Measurements from ENCODE around the gene KLHL1. TPM values are rescaled to one million over a fixed set of nuclear protein-coding genes. Genes with fewer than 3 reads are reported as not detected.
"Not testable (repeated sequence)": the region's sequence is repeated elsewhere in the genome, so short reads cannot be mapped to it uniquely, and the experiment has no call there.

KLHL1 gene
- total RNA-seq, result 10 to 100 TPM in 2 of 8 experiments, 1 to 10 TPM in 4, under 1 TPM in 1, not detected in 1; 0.17 to 14.5 (median 7.5) TPM

- in situ Hi-C loops (cut with MboI; ENCODE audit: low pct_unique_long_range_greater_than_20kb in 2 of 9, low sequenced_read_pairs in 9 of 9, unreplicated experiment in 9 of 9), result no loop called here
- Histone ChIP-seq H3K4me3 (peak within 1 kb of the TSS; percentile 41 to 55 (median 49)), H3K27ac (peak within 1 kb of the TSS; percentile 70 to 79), H3K4me1 (replicated peaks in 1 of 2) (peaks cover 9 to 10% of the 10 kb centered on the region in 2 donors)
- 10 to 82% (median 57%) methylated on average over 2 to 13 of the region's 18 CpGs; no CpG with 5 or more reads in 3 of the 10 experiments for WGBS, 10 experiments
- ATAC-seq (replicated peaks in 6 of 8), result peak in 6 of 8 experiments; percentile 38 to 92 (median 88)
Observed at GRCh38 chr13:70108356-70109105, at the start of gene KLHL1. TSS of gene KLHL1 (minus strand) at chr13:70108452. CDS start at chr13:70107699, 753 bp downstream.

- in situ Hi-C loops (cut with MboI; ENCODE audit: low pct_unique_long_range_greater_than_20kb in 2 of 9, low sequenced_read_pairs in 9 of 9, unreplicated experiment in 9 of 9), result loop anchor here in 1 of 9 experiments (25.0 kb wide), 1 partner anchor 105 kb away; no protein-coding TSS in a partner anchor
- not testable (repeated sequence) for ATAC-seq (replicated peaks in 6 of 8); H3K4me1 ChIP-seq (replicated peaks in 1 of 2); H3K4me3 ChIP-seq; H3K27ac ChIP-seq
- WGBS, 10 experiments, result 20 to 98% (median 80%) methylated on average over 1 to 12 of the region's 12 CpGs; no CpG with 5 or more reads in 1 of the 10 experiments
Observed at GRCh38 chr13:70142658-70143057, 34.4 kb upstream of the KLHL1 start.

- in situ Hi-C loops (cut with MboI; ENCODE audit: low pct_unique_long_range_greater_than_20kb in 2 of 9, low sequenced_read_pairs in 9 of 9, unreplicated experiment in 9 of 9), result loop anchor here in 1 of 9 experiments (25.0 kb wide), 1 partner anchor 91 kb away; no protein-coding TSS in a partner anchor
- no peak for ATAC-seq (replicated peaks in 6 of 8)
- no peak overlapping the region for H3K4me3 ChIP-seq
- WGBS, 10 experiments, result 0 to 88% (median 35%) methylated on average over 1 to 2 of the region's 2 CpGs; no CpG with 5 or more reads in 1 of the 10 experiments
- H3K4me1 ChIP-seq (replicated peaks in 1 of 2), result no peaks in the 10 kb centered on the region
- H3K27ac ChIP-seq, result no peak overlapping the region
Observed at GRCh38 chr13:70128098-70128497, 19.8 kb upstream of the KLHL1 start.

- in situ Hi-C loops (cut with MboI; ENCODE audit: low pct_unique_long_range_greater_than_20kb in 2 of 9, low sequenced_read_pairs in 9 of 9, unreplicated experiment in 9 of 9), result loop anchor here in 1 of 9 experiments (25.0 kb wide), 1 partner anchor 88 kb away; no protein-coding TSS in a partner anchor
- H3K4me3 ChIP-seq, result no peak overlapping the region
- WGBS, 10 experiments, result 6 to 96% (median 63%) methylated on average over 2 to 5 of the region's 5 CpGs; no CpG with 5 or more reads in 4 of the 10 experiments
- H3K27ac ChIP-seq, result no peak overlapping the region
- H3K4me1 ChIP-seq (replicated peaks in 1 of 2), result no peaks in the 10 kb centered on the region
- ATAC-seq (replicated peaks in 6 of 8), result no peak
Observed at GRCh38 chr13:70125693-70126092, 17.4 kb upstream of the KLHL1 start.

GRCh38 chr13:70117338-70117905 is 9.2 kb upstream of the KLHL1 start:
- ATAC-seq (replicated peaks in 6 of 8), result peak in 1 of 8 experiments; percentile 95
- Histone ChIP-seq H3K27ac (no peak overlapping the region), H3K4me3 (no peak overlapping the region), H3K4me1 (replicated peaks in 1 of 2) (no peaks in the 10 kb centered on the region)
- in situ Hi-C loops (cut with MboI; ENCODE audit: low pct_unique_long_range_greater_than_20kb in 2 of 9, low sequenced_read_pairs in 9 of 9, unreplicated experiment in 9 of 9), result no loop called here
- 0 to 100% (median 49%) methylated on average over 1 to 2 of the region's 2 CpGs; no CpG with 5 or more reads in 2 of the 10 experiments for WGBS, 10 experiments

- H3K27ac ChIP-seq, result peak within 1 kb of the TSS; percentile 70 to 79
- 0 to 21% (median 7%) methylated on average over 3 to 7 of the region's 53 CpGs; no CpG with 5 or more reads in 5 of the 10 experiments for WGBS, 10 experiments
- H3K4me1 ChIP-seq (replicated peaks in 1 of 2), result peaks cover 9 to 10% of the 10 kb centered on the region in 2 donors
- in situ Hi-C loops (cut with MboI; ENCODE audit: low pct_unique_long_range_greater_than_20kb in 2 of 9, low sequenced_read_pairs in 9 of 9, unreplicated experiment in 9 of 9), result no loop called here
- peak within 1 kb of the TSS; percentile 41 to 55 (median 49) for H3K4me3 ChIP-seq
- peak in 6 of 8 experiments; percentile 73 to 86 (median 79) for ATAC-seq (replicated peaks in 6 of 8)
Observed at GRCh38 chr13:70107498-70108281, 562 bp downstream of the KLHL1 start, which contains the start of gene ATXN8OS. TSS of gene ATXN8OS (plus strand) at chr13:70107826.

GRCh38 chr13:70107125-70107497 is 1.1 kb downstream of the KLHL1 start:
- in situ Hi-C loops (cut with MboI; ENCODE audit: low pct_unique_long_range_greater_than_20kb in 2 of 9, low sequenced_read_pairs in 9 of 9, unreplicated experiment in 9 of 9), result no loop called here
- 3 to 54% (median 25%) methylated on average over 2 to 8 of the region's 9 CpGs; no CpG with 5 or more reads in 2 of the 10 experiments for WGBS, 10 experiments
- H3K27ac ChIP-seq, result peak overlapping the region in 1 of 2 donors; percentile 79
- peak overlapping the region; percentile 41 to 55 (median 49) for H3K4me3 ChIP-seq
- peaks cover 9 to 10% of the 10 kb centered on the region in 2 donors for H3K4me1 ChIP-seq (replicated peaks in 1 of 2)
- peak in 2 of 8 experiments; percentile 1 to 3 for ATAC-seq (replicated peaks in 6 of 8)

- no peak for ATAC-seq (replicated peaks in 6 of 8)
- peaks cover 9 to 10% of the 10 kb centered on the region in 2 donors for H3K4me1 ChIP-seq (replicated peaks in 1 of 2)
- H3K4me3 ChIP-seq, result peak overlapping the region in 2 of 5 donors; percentile 6 to 14
- H3K27ac ChIP-seq, result no peak overlapping the region
- in situ Hi-C loops (cut with MboI; ENCODE audit: low pct_unique_long_range_greater_than_20kb in 2 of 9, low sequenced_read_pairs in 9 of 9, unreplicated experiment in 9 of 9), result no loop called here
Observed at GRCh38 chr13:70104481-70104880, 3.8 kb downstream of the KLHL1 start.

- no peak overlapping the region for H3K27ac ChIP-seq
- no peak overlapping the region for H3K4me3 ChIP-seq
- ATAC-seq (replicated peaks in 6 of 8), result peak in 1 of 8 experiments; percentile 44
- no peaks in the 10 kb centered on the region for H3K4me1 ChIP-seq (replicated peaks in 1 of 2)
- 0 to 86% (median 25%) methylated on average over 1 of the region's 1 CpG; no CpG with 5 or more reads in 2 of the 10 experiments for WGBS, 10 experiments
- in situ Hi-C loops (cut with MboI; ENCODE audit: low pct_unique_long_range_greater_than_20kb in 2 of 9, low sequenced_read_pairs in 9 of 9, unreplicated experiment in 9 of 9), result loop anchor here in 1 of 9 experiments (25.0 kb wide), 1 partner anchor 214 kb away; no protein-coding TSS in a partner anchor
Observed at GRCh38 chr13:70098669-70099068, 9.6 kb downstream of the KLHL1 start.

GRCh38 chr13:70090036-70090723 is 18.1 kb downstream of the KLHL1 start:
- H3K27ac ChIP-seq, result no peak overlapping the region
- no peak overlapping the region for H3K4me3 ChIP-seq
- WGBS, 10 experiments, result 0 to 100% (median 67%) methylated on average over 1 to 2 of the region's 2 CpGs; no CpG with 5 or more reads in 1 of the 10 experiments
- in situ Hi-C loops (cut with MboI; ENCODE audit: low pct_unique_long_range_greater_than_20kb in 2 of 9, low sequenced_read_pairs in 9 of 9, unreplicated experiment in 9 of 9), result loop anchor here in 1 of 9 experiments (25.0 kb wide), 1 partner anchor 222 kb away; no protein-coding TSS in a partner anchor
- ATAC-seq (replicated peaks in 6 of 8), result no peak
- no peaks in the 10 kb centered on the region for H3K4me1 ChIP-seq (replicated peaks in 1 of 2)

GRCh38 chr13:70088926-70089325 is 19.3 kb downstream of the KLHL1 start:
- 0 to 100% (median 54%) methylated on average over 1 to 2 of the region's 2 CpGs for WGBS, 10 experiments
- in situ Hi-C loops (cut with MboI; ENCODE audit: low pct_unique_long_range_greater_than_20kb in 2 of 9, low sequenced_read_pairs in 9 of 9, unreplicated experiment in 9 of 9), result loop anchor here in 1 of 9 experiments (25.0 kb wide), 1 partner anchor 223 kb away; no protein-coding TSS in a partner anchor
- no peak overlapping the region for H3K4me3 ChIP-seq
- no peaks in the 10 kb centered on the region for H3K4me1 ChIP-seq (replicated peaks in 1 of 2)
- no peak overlapping the region for H3K27ac ChIP-seq
- ATAC-seq (replicated peaks in 6 of 8), result peak in 3 of 8 experiments; percentile 21 to 52 (median 41)

- in situ Hi-C loops (cut with MboI; ENCODE audit: low pct_unique_long_range_greater_than_20kb in 2 of 9, low sequenced_read_pairs in 9 of 9, unreplicated experiment in 9 of 9), result loop anchor here in 1 of 9 experiments (25.0 kb wide), 1 partner anchor 225 kb away; no protein-coding TSS in a partner anchor
- WGBS, 10 experiments, result 10 to 94% (median 74%) methylated on average over 2 to 4 of the region's 4 CpGs; no CpG with 5 or more reads in 1 of the 10 experiments
- H3K4me1 ChIP-seq (replicated peaks in 1 of 2), result no peaks in the 10 kb centered on the region
Observed at GRCh38 chr13:70087247-70087646, 21.0 kb downstream of the KLHL1 start.

More at GRCh38 chr13:70087247-70087646, 21.0 kb downstream of the KLHL1 start:
- no peak for ATAC-seq (replicated peaks in 6 of 8)
- Histone ChIP-seq H3K27ac (no peak overlapping the region), H3K4me3 (no peak overlapping the region)
